ENCODE data around the gene UNC5C.

Gene UNC5C

DNA sequence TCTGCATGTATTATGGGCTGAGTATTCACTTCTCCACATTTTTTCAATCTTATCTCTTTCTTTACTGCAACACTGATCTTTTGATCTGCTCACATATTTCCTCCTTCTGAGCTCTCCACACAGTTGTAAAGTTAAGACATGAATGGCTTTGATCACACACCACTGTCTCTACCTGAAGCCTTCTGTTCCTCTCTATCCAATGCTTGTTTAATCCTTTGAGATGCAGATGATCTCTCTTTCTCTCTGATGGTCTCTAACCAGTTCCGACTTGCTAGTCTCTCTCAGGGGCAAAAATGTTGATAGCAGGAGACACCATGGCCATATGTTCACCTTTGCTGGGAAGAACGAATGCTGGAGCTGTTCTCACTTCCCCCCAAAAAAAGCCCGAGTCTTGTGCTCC lies 162.4 kb downstream of the UNC5C start:
- no peak for DNase-seq
- Histone ChIP-seq H3K27me3 (no peaks in the 10 kb centered on the region), H3K36me3 (peaks cover 54% of the 10 kb centered on the region), H3K9me3 (no peaks in the 10 kb centered on the region), H3K4me1 (peaks cover 15% of the 10 kb centered on the region), H3K4me3 (ENCODE audit: low read depth, low read length) (no peak overlapping the region)
- no peak for TF ChIP-seq CTCF (IDR thresholded peaks at IDR 0.05; ENCODE audit: low read depth, low read length)

GRCh38 chr4:95381843-95382580 lies 166.8 kb downstream of the UNC5C start:
- TF ChIP-seq CTCF (IDR thresholded peaks at IDR 0.05; ENCODE audit: low read depth, low read length): no peak
- Histone ChIP-seq H3K4me1 (peaks cover 13% of the 10 kb centered on the region; the same call in 1 of the 2 replicates), H3K9me3 (no peaks in the 10 kb centered on the region), H3K27me3 (no peaks in the 10 kb centered on the region), H3K4me3 (ENCODE audit: low read depth, low read length) (no peak overlapping the region), H3K36me3 (peaks cover 47% of the 10 kb centered on the region)
- no peak for DNase-seq

DNA sequence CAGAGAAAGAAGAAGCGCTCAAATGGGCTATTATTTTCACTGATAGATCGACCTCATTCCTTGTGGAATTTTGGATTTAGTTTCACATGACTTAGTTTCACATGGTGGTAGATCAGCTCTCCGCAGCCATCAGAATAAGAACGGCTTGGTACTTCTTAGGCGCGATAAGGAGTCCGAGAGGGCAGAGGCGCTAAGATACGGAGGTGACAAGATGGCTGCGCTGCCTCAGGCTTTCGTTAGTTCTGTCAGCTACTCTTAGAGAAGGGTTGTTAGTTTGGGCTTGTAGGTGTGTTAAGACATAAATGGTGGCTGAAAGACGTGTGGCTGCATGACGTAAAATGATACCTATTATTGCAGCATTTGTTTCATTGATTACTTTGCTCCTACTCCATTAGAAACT lies 169.1 kb downstream of the UNC5C start:
- Histone ChIP-seq H3K4me1 (peaks cover 9% of the 10 kb centered on the region; the same call in 1 of the 2 replicates), H3K36me3 (peaks cover 30% of the 10 kb centered on the region), H3K4me3 (ENCODE audit: low read depth, low read length) (no peak overlapping the region), H3K27me3 (no peaks in the 10 kb centered on the region), H3K9me3 (no peaks in the 10 kb centered on the region)
- TF ChIP-seq CTCF (IDR thresholded peaks at IDR 0.05; ENCODE audit: low read depth, low read length): no peak
- no peak for DNase-seq

DNA sequence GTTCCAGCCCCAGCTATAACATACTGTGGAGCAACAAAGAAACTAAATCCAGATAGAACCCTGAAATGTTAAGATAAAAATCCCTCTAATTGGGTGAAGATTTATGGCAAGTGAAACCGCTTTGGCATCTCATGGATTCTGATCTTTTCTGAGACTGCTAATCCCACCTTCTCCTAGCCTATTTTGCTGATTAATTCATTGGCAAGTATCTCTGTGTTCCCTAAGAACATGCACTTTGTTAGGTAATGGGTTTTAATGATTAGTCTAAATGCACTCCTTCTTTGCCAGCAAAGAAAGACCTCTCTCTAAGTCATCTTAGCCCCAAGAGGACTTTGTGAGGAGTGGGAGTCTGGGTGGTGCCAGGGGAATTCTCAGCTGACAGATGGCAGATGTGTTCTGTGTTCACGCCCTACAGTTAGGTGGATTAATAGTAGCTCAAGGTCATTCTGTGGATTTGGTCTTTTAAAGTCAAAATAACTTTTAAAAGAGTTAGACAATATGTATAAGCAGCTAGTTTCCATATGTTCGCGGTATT lies 171.3 kb downstream of the UNC5C start:
- H3K9me3 ChIP-seq: no peaks in the 10 kb centered on the region
- DNase-seq: no peak
- H3K27me3 ChIP-seq: no peaks in the 10 kb centered on the region
- no peak overlapping the region for H3K4me3 ChIP-seq (ENCODE audit: low read depth, low read length)
- H3K36me3 ChIP-seq: peaks cover 26% of the 10 kb centered on the region
- no peak for TF ChIP-seq CTCF (IDR thresholded peaks at IDR 0.05; ENCODE audit: low read depth, low read length)
- H3K4me1 ChIP-seq: peaks cover 8% of the 10 kb centered on the region

GRCh38 chr4:95371476-95372224 lies 177.1 kb downstream of the UNC5C start:
- Histone ChIP-seq H3K27me3 (no peaks in the 10 kb centered on the region), H3K9me3 (no peaks in the 10 kb centered on the region), H3K4me3 (ENCODE audit: low read depth, low read length) (no peak overlapping the region), H3K4me1 (peaks cover 2% of the 10 kb centered on the region), H3K36me3 (peaks cover 14% of the 10 kb centered on the region)
- no peak for DNase-seq
- no peak for TF ChIP-seq CTCF (IDR thresholded peaks at IDR 0.05; ENCODE audit: low read depth, low read length)

DNA sequence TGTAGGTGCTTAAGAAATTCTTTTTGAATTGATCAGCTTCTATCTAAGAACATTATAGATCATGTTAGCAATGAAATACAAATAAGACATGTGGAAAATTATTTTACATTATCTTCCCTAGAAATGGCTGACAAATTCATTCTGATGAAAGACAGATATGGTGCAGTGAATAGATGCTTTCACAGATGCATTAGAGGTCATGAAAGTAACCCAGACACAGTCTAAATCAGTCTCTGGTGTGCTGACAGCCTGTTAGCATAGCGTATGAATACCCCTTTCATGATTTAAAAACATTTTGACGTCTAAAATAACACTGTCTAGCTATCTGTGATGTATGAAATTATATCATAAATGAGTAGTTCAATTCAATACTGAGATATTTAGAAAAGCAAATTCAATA lies 180.9 kb downstream of the UNC5C start:
- TF ChIP-seq CTCF (IDR thresholded peaks at IDR 0.05; ENCODE audit: low read depth, low read length): no peak
- Histone ChIP-seq H3K4me3 (ENCODE audit: low read depth, low read length) (no peak overlapping the region), H3K36me3 (peaks cover 6% of the 10 kb centered on the region), H3K27me3 (no peaks in the 10 kb centered on the region), H3K9me3 (no peaks in the 10 kb centered on the region), H3K4me1 (peaks cover 13% of the 10 kb centered on the region)
- DNase-seq: no peak

Data from BE2C (cell line).